ENCODE results near the gene HES7. TPM values are rescaled to one million over a fixed set of nuclear protein-coding genes. Genes with fewer than 3 reads are reported as not detected.

Gene HES7
- total and polyA plus RNA-seq, 4 experiments from 2014 or later, result not detected

GRCh38 chr17:8151641-8152111, 27.8 kb upstream of the HES7 start:
- Mint-ChIP-seq H3K27me3 (no peaks in the 10 kb centered on the region), H3K27ac (no peak overlapping the region), H3K36me3 (peaks cover 19 to 57% of the 10 kb centered on the region in 2 donors), H3K4me1 (peaks cover 30 to 58% (median 39%) of the 10 kb centered on the region in 4 donors), H3K4me3 (peak overlapping the region in 7 of 8 donors; percentile 91 to 98 (median 93)), H3K9me3 (peaks cover 0 to 25% (median 0%) of the 10 kb centered on the region in 8 donors)
- CTCF ChIA-PET (ENCODE audit: partially characterized antibody), result interaction anchor here (0.9 to 2.2 kb wide), 6 partner anchors 10 to 149 kb away, joined by 3 to 11 read pairs (median 6); no protein-coding TSS in a partner anchor
- no peaks in the 10 kb centered on the region for H3K9me3 ChIP-seq (ENCODE audit: control insufficient read depth in 1 of 2, low read length in 2 of 2)
- H3K4me3 ChIP-seq (ENCODE audit: low read length in 2 of 2), result peak overlapping the region; percentile 74 to 89
- H3K27me3 ChIP-seq (ENCODE audit: insufficient read depth, low read length), result no peaks in the 10 kb centered on the region
- H3K27ac ChIP-seq (ENCODE audit: low read depth, low read length), result peak overlapping the region; percentile 100
- DNase-seq, result peak in 3 of 5 donors; percentile 69 to 74 (median 69)
- POLR2A ChIA-PET (ENCODE audit: partially characterized antibody), result interaction anchor here (0.6 to 23.4 kb wide), 14 partner anchors 8 to 295 kb away, joined by 3 to 1074 read pairs (median 8); partner anchors contain the start of genes ALOXE3, BORCS6, CTC1 and HES7
- intact Hi-C loops (cut with micrococcal nuclease), result loop anchor here (1.0 kb wide), 1 partner anchor 12 kb away; no protein-coding TSS in a partner anchor
- peaks cover 39% of the 10 kb centered on the region for H3K36me3 ChIP-seq (ENCODE audit: insufficient read depth, low read length)
- H3K4me1 ChIP-seq (ENCODE audit: insufficient read depth, low read length), result peaks cover 54% of the 10 kb centered on the region

- no peaks in the 10 kb centered on the region for H3K9me3 ChIP-seq (ENCODE audit: control insufficient read depth in 1 of 2, low read length in 2 of 2)
- H3K27ac Mint-ChIP-seq, result no peak overlapping the region
- H3K4me3 ChIP-seq (ENCODE audit: low read length in 2 of 2), result peak overlapping the region; percentile 74 to 89
- peaks cover 44% of the 10 kb centered on the region for H3K36me3 ChIP-seq (ENCODE audit: insufficient read depth, low read length)
- H3K27me3 ChIP-seq (ENCODE audit: insufficient read depth, low read length), result no peaks in the 10 kb centered on the region
- H3K36me3 Mint-ChIP-seq, result peaks cover 23 to 62% of the 10 kb centered on the region in 2 donors
- DNase-seq, result peak; percentile 92 to 96 (median 94)
- no peaks in the 10 kb centered on the region for H3K27me3 Mint-ChIP-seq
- peaks cover 54% of the 10 kb centered on the region for H3K4me1 ChIP-seq (ENCODE audit: insufficient read depth, low read length)
- H3K9me3 Mint-ChIP-seq, result peaks cover 0 to 25% (median 0%) of the 10 kb centered on the region in 8 donors
- H3K4me3 Mint-ChIP-seq, result peak overlapping the region in 7 of 8 donors; percentile 91 to 98 (median 93)
- ChIA-PET POLR2A (ENCODE audit: partially characterized antibody) (interaction anchor here (0.6 to 23.4 kb wide), 16 partner anchors 9 to 294 kb away, joined by 3 to 1074 read pairs (median 5); partner anchors contain the start of genes ALOXE3, BORCS6, CTC1 and HES7), CTCF (ENCODE audit: partially characterized antibody) (interaction anchor here (0.9 to 2.2 kb wide), 7 partner anchors 9 to 150 kb away, joined by 3 to 11 read pairs (median 6); no protein-coding TSS in a partner anchor)
- H3K4me1 Mint-ChIP-seq, result peaks cover 30 to 58% (median 39%) of the 10 kb centered on the region in 4 donors
- peak overlapping the region; percentile 100 for H3K27ac ChIP-seq (ENCODE audit: low read depth, low read length)
- intact Hi-C loops (cut with micrococcal nuclease), result loop anchor here (1.0 kb wide), 1 partner anchor 12 kb away; no protein-coding TSS in a partner anchor
Observed at GRCh38 chr17:8151120-8151640, 27.3 kb upstream of the HES7 start.

GRCh38 chr17:8150194-8151119, 26.6 kb upstream of the HES7 start:
- Histone ChIP-seq H3K27me3 (ENCODE audit: insufficient read depth, low read length) (no peaks in the 10 kb centered on the region), H3K27ac (ENCODE audit: low read depth, low read length) (peak overlapping the region; percentile 100), H3K4me1 (ENCODE audit: insufficient read depth, low read length) (peaks cover 49% of the 10 kb centered on the region), H3K36me3 (ENCODE audit: insufficient read depth, low read length) (peaks cover 51% of the 10 kb centered on the region), H3K9me3 (ENCODE audit: control insufficient read depth in 1 of 2, low read length in 2 of 2) (no peaks in the 10 kb centered on the region), H3K4me3 (ENCODE audit: low read length in 2 of 2) (peak overlapping the region in 1 of 2 donors; percentile 74)
- Mint-ChIP-seq H3K27me3 (no peaks in the 10 kb centered on the region), H3K9me3 (peaks cover 0 to 27% (median 0%) of the 10 kb centered on the region in 8 donors), H3K4me1 (peaks cover 30 to 56% (median 39%) of the 10 kb centered on the region in 4 donors), H3K27ac (no peak overlapping the region), H3K4me3 (peak overlapping the region in 7 of 8 donors; percentile 23 to 98 (median 91)), H3K36me3 (peaks cover 28 to 69% of the 10 kb centered on the region in 2 donors)
- intact Hi-C loops (cut with micrococcal nuclease), result loop anchor here (1.0 kb wide), 1 partner anchor 11 kb away; no protein-coding TSS in a partner anchor
- ChIA-PET CTCF (ENCODE audit: partially characterized antibody) (interaction anchor here (1.0 to 2.2 kb wide), 7 partner anchors 9 to 77 kb away, joined by 3 to 11 read pairs (median 6); no protein-coding TSS in a partner anchor), POLR2A (ENCODE audit: partially characterized antibody) (interaction anchor here (0.6 to 23.4 kb wide), 18 partner anchors 8 to 293 kb away, joined by 3 to 1074 read pairs (median 4); partner anchors contain the start of genes ALOXE3, BORCS6, CTC1 and HES7)
- DNase-seq, result peak in 1 of 5 donors; percentile 20

GRCh38 chr17:8149419-8150193, 25.7 kb upstream of the HES7 start:
- no peak for DNase-seq
- H3K4me3 ChIP-seq (ENCODE audit: low read length in 2 of 2), result no peak overlapping the region
- ChIA-PET CTCF (ENCODE audit: partially characterized antibody) (interaction anchor here (1.2 to 2.8 kb wide), 5 partner anchors 8 to 76 kb away, joined by 3 to 8 read pairs (median 6); no protein-coding TSS in a partner anchor), POLR2A (ENCODE audit: partially characterized antibody) (interaction anchor here (0.9 to 23.4 kb wide), 9 partner anchors 9 to 286 kb away, joined by 3 to 1074 read pairs (median 24); partner anchors contain the start of genes ALOXE3, BORCS6, NDEL1 and SLC25A35)
- peaks cover 55% of the 10 kb centered on the region for H3K36me3 ChIP-seq (ENCODE audit: insufficient read depth, low read length)
- H3K4me1 ChIP-seq (ENCODE audit: insufficient read depth, low read length), result peaks cover 40% of the 10 kb centered on the region
- Mint-ChIP-seq H3K4me1 (peaks cover 30 to 48% (median 32%) of the 10 kb centered on the region in 4 donors), H3K27ac (peak overlapping the region in 2 of 7 donors; percentile 87 to 91), H3K27me3 (no peaks in the 10 kb centered on the region), H3K4me3 (peak overlapping the region in 4 of 8 donors; percentile 17 to 56 (median 40)), H3K9me3 (peaks cover 0 to 33% (median 0%) of the 10 kb centered on the region in 8 donors), H3K36me3 (peaks cover 28 to 64% of the 10 kb centered on the region in 2 donors)
- intact Hi-C loops (cut with micrococcal nuclease), result no loop called here
- H3K9me3 ChIP-seq (ENCODE audit: control insufficient read depth in 1 of 2, low read length in 2 of 2), result no peaks in the 10 kb centered on the region
- no peaks in the 10 kb centered on the region for H3K27me3 ChIP-seq (ENCODE audit: insufficient read depth, low read length)
- peak overlapping the region; percentile 100 for H3K27ac ChIP-seq (ENCODE audit: low read depth, low read length)

- H3K36me3 Mint-ChIP-seq, result peaks cover 31 to 68% of the 10 kb centered on the region in 2 donors
- Histone ChIP-seq H3K36me3 (ENCODE audit: insufficient read depth, low read length) (peaks cover 66% of the 10 kb centered on the region), H3K27ac (ENCODE audit: low read depth, low read length) (no peak overlapping the region), H3K9me3 (ENCODE audit: control insufficient read depth in 1 of 2, low read length in 2 of 2) (no peaks in the 10 kb centered on the region), H3K4me3 (ENCODE audit: low read length in 2 of 2) (no peak overlapping the region), H3K27me3 (ENCODE audit: insufficient read depth, low read length) (no peaks in the 10 kb centered on the region), H3K4me1 (ENCODE audit: insufficient read depth, low read length) (peaks cover 30% of the 10 kb centered on the region)
- CTCF ChIA-PET (ENCODE audit: partially characterized antibody), result interaction anchor here (1.1 to 2.8 kb wide), 2 partner anchors 9 to 29 kb away, joined by 3 to 8 read pairs; no protein-coding TSS in a partner anchor
- DNase-seq, result peak in 1 of 5 donors; percentile 38
- intact Hi-C loops (cut with micrococcal nuclease), result no loop called here
- H3K9me3 Mint-ChIP-seq, result peaks cover 0 to 40% (median 0%) of the 10 kb centered on the region in 8 donors
- POLR2A ChIA-PET (ENCODE audit: partially characterized antibody), result interaction anchor here (1.4 to 23.4 kb wide), 6 partner anchors 8 to 73 kb away, joined by 4 to 1074 read pairs (median 8); partner anchors contain the start of genes BORCS6 and TMEM107
- peaks cover 25 to 37% (median 27%) of the 10 kb centered on the region in 4 donors for H3K4me1 Mint-ChIP-seq
- no peaks in the 10 kb centered on the region for H3K27me3 Mint-ChIP-seq
- peak overlapping the region in 3 of 8 donors; percentile 20 to 31 (median 31) for H3K4me3 Mint-ChIP-seq
- H3K27ac Mint-ChIP-seq, result peak overlapping the region in 4 of 7 donors; percentile 64 to 89 (median 84)
Observed at GRCh38 chr17:8148560-8148959, 24.7 kb upstream of the HES7 start.

Data from CD4-positive, alpha-beta memory T cell (primary cell).